GM19193 (cell line): ENCODE measurements around the gene N4BP2L2.

Experiments used
- POLR2A ChIP-seq: IDR thresholded peaks from 4 replicates; pipeline ENCODE4 v1.6.1; 2011; ENCODE audit not compliant: insufficient read depth, insufficient read length; ENCODE audit errors: extremely low read depth

N4BP2L2 gene

GRCh38 chr13:32383836-32384618, 154.6 kb downstream of the N4BP2L2 start:
- no peak for TF ChIP-seq POLR2A
